Body of pancreas (tissue), 4 donors: Measurements from ENCODE around the gene SYT11.

ENCODE experiments used
- POLR2A ChIP-seq, 3 donors: fragments of 450-650 bp; IDR thresholded peaks; one replicate each; pipeline ENCODE4 v1.6.1; 2016; ENCODE audit warnings: antibody characterized with exemption in 3 of 3, mild to moderate bottlenecking in 2 of 3
- TF ChIP-seq, protein P1 (sequence below), 7 experiments: fragments of 450-650 bp in 4 of 7; fragments of 200-600 bp in 3 of 7; sonication (generic) in 3 of 7; IDR thresholded peaks; one replicate each; pipeline ENCODE4 v1.5.1; 2016 to 2019; ENCODE audit warnings: antibody characterized with exemption in 7 of 7

DNA sequence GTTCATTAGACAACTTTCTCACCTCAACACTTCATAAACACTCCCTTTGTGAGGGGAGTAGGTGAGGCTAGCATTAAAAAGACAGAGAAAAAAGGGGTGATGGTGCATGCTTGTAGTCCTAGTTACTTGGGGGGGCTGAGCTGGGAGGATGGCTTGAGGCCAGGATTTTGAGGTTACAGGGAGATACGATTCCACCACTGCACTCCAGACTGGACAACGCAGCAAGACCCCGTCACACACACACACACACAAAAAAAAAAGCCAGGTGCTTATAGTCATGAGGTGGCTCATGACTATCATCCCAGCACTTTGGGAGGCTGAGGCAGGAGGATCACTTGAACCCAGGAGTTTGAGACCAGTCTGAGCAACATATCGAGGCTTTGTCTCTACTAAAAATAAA lies 31.9 kb upstream of the SYT11 start:
- TF ChIP-seq, protein P1, sequence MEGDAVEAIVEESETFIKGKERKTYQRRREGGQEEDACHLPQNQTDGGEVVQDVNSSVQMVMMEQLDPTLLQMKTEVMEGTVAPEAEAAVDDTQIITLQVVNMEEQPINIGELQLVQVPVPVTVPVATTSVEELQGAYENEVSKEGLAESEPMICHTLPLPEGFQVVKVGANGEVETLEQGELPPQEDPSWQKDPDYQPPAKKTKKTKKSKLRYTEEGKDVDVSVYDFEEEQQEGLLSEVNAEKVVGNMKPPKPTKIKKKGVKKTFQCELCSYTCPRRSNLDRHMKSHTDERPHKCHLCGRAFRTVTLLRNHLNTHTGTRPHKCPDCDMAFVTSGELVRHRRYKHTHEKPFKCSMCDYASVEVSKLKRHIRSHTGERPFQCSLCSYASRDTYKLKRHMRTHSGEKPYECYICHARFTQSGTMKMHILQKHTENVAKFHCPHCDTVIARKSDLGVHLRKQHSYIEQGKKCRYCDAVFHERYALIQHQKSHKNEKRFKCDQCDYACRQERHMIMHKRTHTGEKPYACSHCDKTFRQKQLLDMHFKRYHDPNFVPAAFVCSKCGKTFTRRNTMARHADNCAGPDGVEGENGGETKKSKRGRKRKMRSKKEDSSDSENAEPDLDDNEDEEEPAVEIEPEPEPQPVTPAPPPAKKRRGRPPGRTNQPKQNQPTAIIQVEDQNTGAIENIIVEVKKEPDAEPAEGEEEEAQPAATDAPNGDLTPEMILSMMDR (IDR thresholded peaks at IDR 0.05), result no peak
- no peak for TF ChIP-seq POLR2A (IDR thresholded peaks at IDR 0.05)
